ENCODE data around the gene APOA1.
A peak's percentile ranks its signal among the peaks of the same experiment; 100 is the strongest.

Gene APOA1

GRCh38 chr11:116859175-116859574 lies 21.8 kb upstream of the APOA1 start:
- FAIRE-seq (no peak), DNase-seq (ENCODE audit: insufficient read length, low spot score) (no peak)

- FAIRE-seq (no peak), DNase-seq (ENCODE audit: insufficient read length, low spot score) (no peak)
Observed at GRCh38 chr11:116857936-116858335, 20.5 kb upstream of the APOA1 start.

- FAIRE-seq: no peak
- no peak for DNase-seq (ENCODE audit: insufficient read length, low spot score)
Observed at GRCh38 chr11:116857316-116857715, 19.9 kb upstream of the APOA1 start.

GRCh38 chr11:116856423-116856822 lies 19.0 kb upstream of the APOA1 start:
- FAIRE-seq: no peak
- DNase-seq (ENCODE audit: insufficient read length, low spot score): no peak

GRCh38 chr11:116855413-116855812 lies 18.0 kb upstream of the APOA1 start:
- DNase-seq (ENCODE audit: insufficient read length, low spot score): no peak
- no peak for FAIRE-seq

GRCh38 chr11:116853461-116854073 lies 16.1 kb upstream of the APOA1 start:
- FAIRE-seq: no peak
- peak; percentile 68 for DNase-seq (ENCODE audit: insufficient read length, low spot score)

- FAIRE-seq (no peak), DNase-seq (ENCODE audit: insufficient read length, low spot score) (peak; percentile 37)
Observed at GRCh38 chr11:116852261-116853031, 15.0 kb upstream of the APOA1 start.

GRCh38 chr11:116851626-116852025 lies 14.2 kb upstream of the APOA1 start:
- DNase-seq (ENCODE audit: insufficient read length, low spot score) (no peak), FAIRE-seq (no peak)

GRCh38 chr11:116849486-116849885 lies 12.1 kb upstream of the APOA1 start:
- no peak for DNase-seq (ENCODE audit: insufficient read length, low spot score)
- FAIRE-seq: no peak

GRCh38 chr11:116849060-116849459 lies 11.6 kb upstream of the APOA1 start:
- FAIRE-seq: no peak
- DNase-seq (ENCODE audit: insufficient read length, low spot score): no peak

- DNase-seq (ENCODE audit: insufficient read length, low spot score) (no peak), FAIRE-seq (no peak)
Observed at GRCh38 chr11:116847612-116848011, 10.2 kb upstream of the APOA1 start.

- DNase-seq (ENCODE audit: insufficient read length, low spot score): no peak
- no peak for FAIRE-seq
Observed at GRCh38 chr11:116844722-116845121, 7.3 kb upstream of the APOA1 start.

GRCh38 chr11:116843661-116844060 lies 6.2 kb upstream of the APOA1 start:
- FAIRE-seq: no peak
- no peak for DNase-seq (ENCODE audit: insufficient read length, low spot score)

- no peak for DNase-seq (ENCODE audit: insufficient read length, low spot score)
- FAIRE-seq: no peak
Observed at GRCh38 chr11:116842909-116843308, 5.5 kb upstream of the APOA1 start.

GRCh38 chr11:116842117-116842516 lies 4.7 kb upstream of the APOA1 start:
- DNase-seq (ENCODE audit: insufficient read length, low spot score) (no peak), FAIRE-seq (no peak)

GRCh38 chr11:116840746-116841296 lies 3.4 kb upstream of the APOA1 start:
- FAIRE-seq (no peak), DNase-seq (ENCODE audit: insufficient read length, low spot score) (no peak)

GRCh38 chr11:116840224-116840745 lies 2.9 kb upstream of the APOA1 start:
- FAIRE-seq: no peak

GRCh38 chr11:116838321-116839084 lies 1.1 kb upstream of the APOA1 start:
- FAIRE-seq: no peak

More at GRCh38 chr11:116840224-116840745, 2.9 kb upstream of the APOA1 start:
- DNase-seq (ENCODE audit: insufficient read length, low spot score): no peak

GRCh38 chr11:116836632-116836991 lies 810 bp downstream of the APOA1 start:
- FAIRE-seq: no peak

More at GRCh38 chr11:116838321-116839084, 1.1 kb upstream of the APOA1 start:
- DNase-seq (ENCODE audit: insufficient read length, low spot score): no peak

GRCh38 chr11:116835791-116836631 lies 1.4 kb downstream of the APOA1 start:
- peak; percentile 79 for DNase-seq (ENCODE audit: insufficient read length, low spot score)
- FAIRE-seq: peak; percentile 82

More at GRCh38 chr11:116836632-116836991, 810 bp downstream of the APOA1 start:
- DNase-seq (ENCODE audit: insufficient read length, low spot score): no peak
